DND-41 (cell line): ENCODE data around the gene RTRAF.

Experiments
- ATAC-seq: fragments of 200-7000 bp; cut with Tn5 transposase; 3 replicates; pipeline ENCODE4 v1.9.1; 2021; ENCODE audit warnings: low read depth; ENCODE audit not compliant: insufficient read depth
- DNase-seq: peaks from one replicate; pipeline ENCODE4 v3.0.0-alpha.2; 2020
- H2AFZ ChIP-seq: 2 replicates; pipeline ENCODE4 v1.6.0; 2012; ENCODE audit warnings: low read depth, low read length
- H3K27ac ChIP-seq: 2 replicates; pipeline ENCODE4 v1.5.1; 2012; ENCODE audit warnings: low read length, inconsistent platforms
- H3K27me3 ChIP-seq: fragments of 200-600 bp; sonication (generic); 2 replicates; pipeline ENCODE4 v1.6.0; 2012; ENCODE audit warnings: low read length, mild to moderate bottlenecking, inconsistent platforms; ENCODE audit not compliant: insufficient read depth, poor library complexity
- H3K36me3 ChIP-seq: 2 replicates; pipeline ENCODE4 v1.5.1; 2012; ENCODE audit warnings: low read length, inconsistent platforms; ENCODE audit not compliant: insufficient read depth
- H3K4me1 ChIP-seq: 2 replicates; pipeline ENCODE4 v1.5.1; 2012; ENCODE audit warnings: mild to moderate bottlenecking, low read length; ENCODE audit not compliant: insufficient read depth
- H3K4me2 ChIP-seq: 2 replicates; pipeline ENCODE4 v1.6.0; 2012; ENCODE audit warnings: mild to moderate bottlenecking, moderate library complexity, low read length, inconsistent platforms; ENCODE audit not compliant: insufficient read depth
- H3K4me3 ChIP-seq, 2 experiments: fragments of 200-600 bp in 1 of 2; shearing (Covaris generic) in 1 of 2; 2 replicates each; pipeline ENCODE4 v1.5.1; 2012 to 2016; ENCODE audit warnings: inconsistent platforms in 2 of 2, low read length in 2 of 2, mild to moderate bottlenecking in 2 of 2, low read depth in 1 of 2, moderate library complexity in 1 of 2
- H3K79me2 ChIP-seq: 2 replicates; pipeline ENCODE4 v1.6.0; 2012; ENCODE audit warnings: low read length, inconsistent platforms; ENCODE audit not compliant: insufficient read depth
- H3K9ac ChIP-seq: 2 replicates; pipeline ENCODE4 v1.6.0; 2012; ENCODE audit warnings: low read depth, mild to moderate bottlenecking, inconsistent platforms, low read length, moderate library complexity
- H3K9me3 ChIP-seq: 2 replicates; pipeline ENCODE4 v1.5.1; 2012; ENCODE audit warnings: low read length, moderate library complexity, mild to moderate bottlenecking, inconsistent platforms; ENCODE audit not compliant: insufficient read depth, severe bottlenecking
- H4K20me1 ChIP-seq: 2 replicates; pipeline ENCODE4 v1.6.0; 2012; ENCODE audit warnings: low read length; ENCODE audit not compliant: insufficient read depth
- EZH2 ChIP-seq: IDR thresholded peaks from 3 replicates; pipeline ENCODE4 v1.6.1; 2012; ENCODE audit warnings: borderline replicate concordance, low read depth, mild to moderate bottlenecking, moderate library complexity, low read length, inconsistent platforms; ENCODE audit not compliant: severe bottlenecking
- TF ChIP-seq, protein P1 (sequence below): IDR thresholded peaks from 2 replicates; pipeline ENCODE4 v1.5.1; 2012; ENCODE audit warnings: borderline replicate concordance, low read length, moderate library complexity, mild to moderate bottlenecking; ENCODE audit not compliant: poor library complexity, severe bottlenecking; ENCODE audit errors: extremely low read depth

The RTRAF gene

GRCh38 chr14:51999084-51999483 is 9.7 kb downstream of the RTRAF start:
- H3K9me3 ChIP-seq, result no peaks in the 10 kb centered on the region
- no peak for ATAC-seq
- no peak overlapping the region for H3K4me2 ChIP-seq
- H3K27me3 ChIP-seq, result no peaks in the 10 kb centered on the region
- 0 out of 2 replicates have a peak, but pooled peaks cover 4% of the 10 kb centered on the region for H4K20me1 ChIP-seq
- H3K27ac ChIP-seq, result no peak overlapping the region
- TF ChIP-seq, protein P1, sequence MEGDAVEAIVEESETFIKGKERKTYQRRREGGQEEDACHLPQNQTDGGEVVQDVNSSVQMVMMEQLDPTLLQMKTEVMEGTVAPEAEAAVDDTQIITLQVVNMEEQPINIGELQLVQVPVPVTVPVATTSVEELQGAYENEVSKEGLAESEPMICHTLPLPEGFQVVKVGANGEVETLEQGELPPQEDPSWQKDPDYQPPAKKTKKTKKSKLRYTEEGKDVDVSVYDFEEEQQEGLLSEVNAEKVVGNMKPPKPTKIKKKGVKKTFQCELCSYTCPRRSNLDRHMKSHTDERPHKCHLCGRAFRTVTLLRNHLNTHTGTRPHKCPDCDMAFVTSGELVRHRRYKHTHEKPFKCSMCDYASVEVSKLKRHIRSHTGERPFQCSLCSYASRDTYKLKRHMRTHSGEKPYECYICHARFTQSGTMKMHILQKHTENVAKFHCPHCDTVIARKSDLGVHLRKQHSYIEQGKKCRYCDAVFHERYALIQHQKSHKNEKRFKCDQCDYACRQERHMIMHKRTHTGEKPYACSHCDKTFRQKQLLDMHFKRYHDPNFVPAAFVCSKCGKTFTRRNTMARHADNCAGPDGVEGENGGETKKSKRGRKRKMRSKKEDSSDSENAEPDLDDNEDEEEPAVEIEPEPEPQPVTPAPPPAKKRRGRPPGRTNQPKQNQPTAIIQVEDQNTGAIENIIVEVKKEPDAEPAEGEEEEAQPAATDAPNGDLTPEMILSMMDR, result no peak
- no peak for TF ChIP-seq EZH2
- DNase-seq, result no peak
- peaks cover 97% of the 10 kb centered on the region for H3K36me3 ChIP-seq
- H3K4me1 ChIP-seq, result peaks cover 11% of the 10 kb centered on the region; the same call in 1 of the 2 replicates
- no peak overlapping the region for H3K9ac ChIP-seq
- no peak overlapping the region for H3K4me3 ChIP-seq
- peaks cover 49% of the 10 kb centered on the region for H3K79me2 ChIP-seq
- H2AFZ ChIP-seq, result no peak overlapping the region

GRCh38 chr14:52000019-52000582 is 10.8 kb downstream of the RTRAF start:
- H3K4me3 ChIP-seq, result no peak overlapping the region
- H3K27ac ChIP-seq, result no peak overlapping the region
- H3K9me3 ChIP-seq, result no peaks in the 10 kb centered on the region
- ATAC-seq (no peak), DNase-seq (no peak)
- no peak overlapping the region for H2AFZ ChIP-seq
- H3K4me1 ChIP-seq, result peaks cover 11% of the 10 kb centered on the region; the same call in 1 of the 2 replicates
- H3K36me3 ChIP-seq, result peaks cover 97% of the 10 kb centered on the region
- no peak overlapping the region for H3K4me2 ChIP-seq
- TF ChIP-seq EZH2, result no peak
- TF ChIP-seq, protein P1, result no peak
- 0 out of 2 replicates have a peak, but pooled peaks cover 4% of the 10 kb centered on the region for H4K20me1 ChIP-seq
- no peaks in the 10 kb centered on the region for H3K27me3 ChIP-seq
- no peak overlapping the region for H3K9ac ChIP-seq
- H3K79me2 ChIP-seq, result peaks cover 39% of the 10 kb centered on the region

- ATAC-seq (no peak), DNase-seq (no peak)
- Histone ChIP-seq H4K20me1 (0 out of 2 replicates have a peak, but pooled peaks cover 4% of the 10 kb centered on the region), H3K79me2 (peaks cover 34% of the 10 kb centered on the region), H3K9ac (no peak overlapping the region), H3K4me2 (no peak overlapping the region), H3K27ac (no peak overlapping the region), H3K4me1 (peaks cover 10% of the 10 kb centered on the region; the same call in 1 of the 2 replicates), H3K9me3 (no peaks in the 10 kb centered on the region), H2AFZ (no peak overlapping the region), H3K4me3 (no peak overlapping the region), H3K27me3 (no peaks in the 10 kb centered on the region), H3K36me3 (peaks cover 98% of the 10 kb centered on the region)
- TF ChIP-seq, protein P1, result no peak
- no peak for TF ChIP-seq EZH2
These were observed 11.3 kb downstream of the RTRAF start for GRCh38 chr14:52000696-52001095.
